Erythroblast (primary cell): Measurements from ENCODE around the gene G6PC2.

Experiments
- GATA1 ChIP-seq: IDR thresholded peaks from 2 replicates; pipeline ENCODE4 v1.6.1; 2011; ENCODE audit warnings: low read depth, mild to moderate bottlenecking, control low read depth, low read length, moderate library complexity
- POLR2A ChIP-seq: IDR thresholded peaks from 2 replicates; pipeline ENCODE4 v1.6.1; 2011; ENCODE audit warnings: mild to moderate bottlenecking, low read length

- TF ChIP-seq POLR2A, result no peak
- no peak for TF ChIP-seq GATA1
Observed at GRCh38 chr2:168855601-168856000, 45.5 kb upstream of the G6PC2 start.
